HL-60/S4 treated with phorbol 12-myristate 13-acetate at 8.2 ng/mL for 4 days and 3 days (cell line): ENCODE data around the gene LHPP.

Experiments
- in situ Hi-C: fragments of 300-500 bp; cut with MboI; formaldehyde crosslinking; loops from 2 replicates; pipeline ENCODE4 v1.15.0; 2022; ENCODE audit warnings: low sequenced_read_pairs

LHPP gene

DNA sequence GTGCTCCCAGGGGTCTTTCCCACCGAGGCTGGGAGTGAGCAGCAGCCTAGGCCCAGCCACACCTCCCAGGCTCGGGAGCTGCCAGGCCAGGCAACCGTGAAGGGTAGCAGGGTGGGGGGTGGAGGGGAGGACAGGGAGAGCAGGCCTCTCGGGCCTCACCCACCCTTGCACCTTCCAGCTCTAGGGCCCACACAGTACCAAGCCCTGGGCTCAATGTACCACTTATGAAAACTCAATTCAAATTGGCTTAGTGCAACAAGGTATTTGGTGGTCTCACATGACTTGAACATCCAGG lies 155.2 kb downstream of the LHPP start:
- in situ Hi-C loops: no loop called here

GRCh38 chr10:124618470-124619073 lies 156.9 kb downstream of the LHPP start:
- in situ Hi-C loops: no loop called here

- in situ Hi-C loops: no loop called here
Measured at GRCh38 chr10:124619195-124619594, 157.6 kb downstream of the LHPP start.

DNA sequence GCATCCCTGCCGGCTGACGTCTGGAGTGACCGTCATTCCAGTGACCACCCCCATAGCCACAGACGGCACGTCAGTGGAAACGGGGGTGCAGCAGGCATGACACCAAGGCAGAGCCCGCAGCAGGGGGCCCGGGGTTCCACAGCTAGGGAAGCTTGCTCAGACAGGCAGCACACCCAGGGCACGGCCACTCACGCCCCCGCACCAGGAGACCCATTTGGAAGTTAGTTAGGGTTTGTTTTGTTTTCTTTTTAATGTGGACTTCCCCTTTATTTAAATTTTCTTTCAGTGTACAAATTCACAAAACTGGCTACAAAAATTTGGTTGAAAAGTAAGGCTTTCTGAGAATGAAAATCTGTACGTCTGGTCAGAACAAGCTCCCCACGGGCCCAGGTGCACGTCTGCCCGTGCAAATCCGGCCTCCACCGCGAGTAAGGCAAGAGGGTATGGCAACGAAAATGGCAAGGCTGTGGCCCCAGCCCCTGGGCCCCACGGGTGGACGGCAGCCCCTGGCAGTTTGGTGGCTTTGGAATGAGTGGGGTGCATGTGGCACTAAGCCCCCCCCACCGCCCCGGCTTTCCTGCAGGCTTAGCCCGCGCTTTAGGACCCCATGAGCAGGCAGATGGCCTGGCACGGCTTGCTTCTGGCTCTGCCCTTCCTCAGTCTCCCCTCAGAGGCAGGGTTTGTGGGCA lies 158.3 kb downstream of the LHPP start:
- in situ Hi-C loops: no loop called here

DNA sequence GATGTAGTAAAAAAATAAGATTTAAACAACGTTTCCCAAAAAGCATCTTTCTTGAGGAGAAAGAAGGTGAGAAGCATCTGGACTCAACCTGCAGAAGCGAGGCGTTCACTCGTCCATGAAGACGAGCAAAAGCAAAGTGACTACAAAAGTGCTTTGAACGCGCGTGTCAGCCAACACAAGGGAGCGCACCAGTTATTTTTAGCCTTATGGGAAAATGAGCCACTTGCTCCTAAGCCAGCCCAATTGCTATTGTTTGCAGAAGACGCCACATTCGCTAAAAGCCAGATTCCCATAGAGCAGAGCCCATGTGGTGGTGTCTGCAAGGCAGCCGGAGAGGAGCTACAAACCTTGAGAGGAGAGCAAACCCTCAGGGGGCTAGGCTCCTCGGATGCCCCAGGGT lies 160.0 kb downstream of the LHPP start:
- in situ Hi-C loops: no loop called here

GRCh38 chr10:124622158-124622557 lies 160.5 kb downstream of the LHPP start:
- in situ Hi-C loops: no loop called here

GRCh38 chr10:124622866-124623536 lies 161.4 kb downstream of the LHPP start:
- in situ Hi-C loops: no loop called here

GRCh38 chr10:124624006-124624405 lies 162.4 kb downstream of the LHPP start:
- in situ Hi-C loops: no loop called here

DNA sequence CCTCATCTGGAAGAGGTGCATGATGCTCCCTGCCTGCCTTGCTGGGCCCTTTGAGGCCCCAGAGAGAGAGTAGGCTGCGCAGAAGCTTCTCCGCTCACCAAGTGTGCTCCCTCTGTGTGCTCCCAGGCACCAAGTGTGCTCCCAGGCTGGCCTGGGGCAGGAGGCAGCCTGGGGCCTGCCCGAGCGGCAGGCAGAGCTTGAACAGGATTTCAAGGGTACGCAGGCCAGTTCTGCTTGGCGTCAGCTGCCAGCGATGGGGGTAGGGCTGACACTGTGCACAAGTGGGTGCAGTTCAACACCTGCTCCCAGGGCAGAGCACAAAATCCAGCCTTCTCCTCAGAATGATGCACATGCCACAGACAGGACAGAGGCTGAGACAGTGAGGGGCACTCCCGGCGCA lies 162.8 kb downstream of the LHPP start:
- in situ Hi-C loops: no loop called here

DNA sequence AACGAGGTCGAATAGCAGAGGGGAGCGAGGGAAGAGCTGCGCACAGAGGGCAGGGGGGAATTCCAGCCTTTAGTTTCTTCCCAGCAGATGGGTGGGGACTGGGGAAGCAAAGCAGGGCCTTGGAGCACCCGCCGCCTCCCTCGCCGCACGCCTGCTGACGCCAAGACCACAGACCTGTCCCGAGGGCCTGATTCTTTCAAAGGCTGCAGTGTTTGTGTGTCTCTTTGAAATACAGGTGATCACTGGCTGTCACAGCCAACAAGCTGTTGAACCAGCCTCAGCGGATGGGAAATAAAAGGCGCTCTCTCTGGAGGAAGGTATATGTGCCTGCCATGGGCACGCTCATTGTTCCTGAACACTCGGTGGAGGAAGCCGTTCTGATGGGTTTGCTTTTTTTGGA lies 163.3 kb downstream of the LHPP start:
- in situ Hi-C loops: no loop called here

DNA sequence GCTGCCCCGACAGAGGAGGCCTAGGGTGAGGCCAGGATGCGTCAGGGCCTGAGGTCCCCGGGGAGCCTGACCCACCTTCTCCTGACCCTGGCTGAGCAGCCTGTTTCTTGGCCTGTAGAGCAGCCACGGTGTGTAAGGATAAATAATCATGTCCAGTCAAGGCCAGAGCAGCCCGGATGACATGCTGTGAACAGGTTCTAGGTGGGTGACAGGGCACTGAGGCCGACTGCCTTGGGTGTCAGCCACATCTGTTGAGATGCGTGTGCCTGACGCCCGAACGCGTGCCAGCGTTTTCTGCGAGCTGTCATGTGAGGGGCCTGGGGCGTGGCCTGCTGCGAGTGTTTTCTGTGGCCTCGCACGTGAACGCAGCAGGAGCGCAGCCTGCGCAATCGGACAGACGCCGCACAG lies 164.2 kb downstream of the LHPP start:
- in situ Hi-C loops: no loop called here

DNA sequence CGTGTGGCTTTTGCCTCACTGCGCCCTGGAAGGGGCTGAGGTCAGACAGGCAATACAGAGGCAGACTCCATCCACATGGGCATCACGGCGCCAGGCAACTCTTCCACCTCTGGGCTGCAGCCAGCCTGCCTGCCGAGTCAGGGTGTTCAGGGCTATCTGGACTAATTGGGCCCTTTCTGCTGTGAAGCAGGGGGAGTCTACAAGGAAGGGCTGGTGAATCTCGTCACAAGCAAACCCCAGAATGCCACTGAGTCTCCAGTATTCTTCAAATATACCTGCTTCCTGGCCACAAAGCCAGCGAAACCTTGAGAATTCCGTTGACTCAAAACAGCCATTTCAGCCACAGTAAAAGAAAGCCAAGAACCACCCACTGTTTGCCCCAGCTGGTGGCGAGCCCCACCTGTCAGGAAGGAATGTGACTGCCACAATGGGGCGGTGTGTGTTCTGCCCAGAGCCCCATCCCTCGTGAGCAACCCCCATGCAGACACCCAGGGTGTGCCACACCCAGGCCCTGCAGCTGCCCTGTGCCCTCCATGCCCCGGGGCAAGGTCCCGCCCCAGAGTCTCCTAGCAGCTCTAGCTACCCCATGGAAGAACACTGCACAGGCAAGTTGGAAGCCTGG lies 165.2 kb downstream of the LHPP start:
- in situ Hi-C loops: no loop called here

DNA sequence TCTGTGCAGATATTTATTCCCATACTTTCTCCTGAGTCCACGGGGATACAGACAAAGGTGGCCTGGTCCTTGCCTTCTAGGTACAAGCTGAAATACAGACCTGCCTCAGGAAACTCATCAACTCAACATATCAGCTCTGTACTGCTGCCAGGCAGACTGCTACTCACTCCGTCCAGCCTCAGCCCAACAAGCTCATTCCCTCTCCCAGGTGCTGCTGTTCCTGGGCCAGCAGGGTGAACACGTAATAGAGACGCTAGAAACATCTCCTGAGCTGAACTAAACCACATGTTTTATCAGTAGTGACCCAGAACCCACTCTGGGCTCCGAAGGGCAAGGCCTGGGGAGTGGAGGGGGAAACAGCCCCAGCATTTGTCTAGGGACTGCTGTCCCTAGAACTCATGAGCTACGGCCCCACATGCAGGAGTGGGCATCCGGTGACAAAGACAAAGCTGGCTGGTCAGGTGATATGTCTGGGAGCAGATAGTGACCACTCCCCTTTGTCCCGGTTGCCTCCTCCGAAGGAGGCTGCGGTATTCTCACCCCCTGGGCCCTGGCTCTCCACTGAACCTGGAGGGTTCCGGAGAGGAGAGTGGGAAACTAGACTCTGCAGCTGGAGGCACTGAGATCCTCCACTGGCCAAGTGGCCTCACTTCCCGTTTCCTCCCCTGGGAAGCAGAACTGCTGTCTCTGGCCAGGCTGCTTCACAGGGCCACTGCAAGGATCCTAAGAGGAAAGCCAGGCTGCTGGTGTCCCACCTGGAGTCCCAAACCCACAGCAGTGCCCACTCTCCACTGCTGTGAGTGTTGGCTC lies 166.4 kb downstream of the LHPP start:
- in situ Hi-C loops: no loop called here

- in situ Hi-C loops: no loop called here
Measured at GRCh38 chr10:124628676-124629021, 167.0 kb downstream of the LHPP start.

GRCh38 chr10:124629415-124629814 lies 167.8 kb downstream of the LHPP start:
- in situ Hi-C loops: no loop called here

DNA sequence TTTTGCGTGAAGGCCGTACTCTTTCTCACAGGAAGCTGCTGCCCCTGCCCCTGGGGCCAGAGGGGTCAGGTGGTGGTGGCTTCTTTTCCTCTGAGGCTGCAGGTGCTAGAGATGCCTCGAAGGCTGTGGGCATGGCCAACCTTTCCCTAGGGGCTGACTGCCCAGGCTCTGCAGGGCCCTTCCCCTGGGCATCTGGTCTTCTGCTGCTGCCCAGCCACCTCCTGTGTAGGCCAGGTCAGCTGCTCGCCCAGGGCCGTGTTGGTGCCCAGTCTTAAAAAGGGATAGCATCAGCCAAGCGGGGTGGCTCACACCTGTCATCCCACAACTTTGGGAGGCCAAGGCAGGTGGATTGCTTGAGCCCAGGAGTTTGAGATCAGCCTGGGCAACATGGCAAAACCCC lies 168.2 kb downstream of the LHPP start:
- in situ Hi-C loops: no loop called here

GRCh38 chr10:124630551-124630950 lies 168.9 kb downstream of the LHPP start:
- in situ Hi-C loops: no loop called here

DNA sequence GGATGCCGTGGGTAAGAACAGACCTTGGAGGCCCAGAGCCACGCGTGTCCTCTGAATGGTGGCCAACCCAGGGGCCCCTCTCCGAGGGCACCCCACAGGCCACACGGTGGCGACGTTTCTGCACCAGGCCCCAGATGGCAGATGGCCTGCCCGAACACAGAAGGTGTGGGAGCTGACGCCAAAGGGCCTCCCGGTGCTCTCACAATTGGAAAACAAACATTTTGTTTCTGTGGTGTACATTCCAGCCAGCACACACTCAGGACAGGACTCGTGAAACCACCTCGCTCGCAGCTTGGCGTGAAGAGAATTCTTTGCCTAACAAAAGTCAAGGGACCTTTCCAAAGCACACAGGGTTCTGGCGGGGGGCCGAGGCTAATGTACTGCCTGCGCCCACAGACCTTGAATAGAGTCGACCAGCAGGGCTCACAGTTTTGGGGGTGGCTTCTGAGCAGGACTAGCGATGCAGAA lies 170.5 kb downstream of the LHPP start:
- in situ Hi-C loops: no loop called here

- in situ Hi-C loops: no loop called here
Measured at GRCh38 chr10:124632566-124632965, 170.9 kb downstream of the LHPP start.

DNA sequence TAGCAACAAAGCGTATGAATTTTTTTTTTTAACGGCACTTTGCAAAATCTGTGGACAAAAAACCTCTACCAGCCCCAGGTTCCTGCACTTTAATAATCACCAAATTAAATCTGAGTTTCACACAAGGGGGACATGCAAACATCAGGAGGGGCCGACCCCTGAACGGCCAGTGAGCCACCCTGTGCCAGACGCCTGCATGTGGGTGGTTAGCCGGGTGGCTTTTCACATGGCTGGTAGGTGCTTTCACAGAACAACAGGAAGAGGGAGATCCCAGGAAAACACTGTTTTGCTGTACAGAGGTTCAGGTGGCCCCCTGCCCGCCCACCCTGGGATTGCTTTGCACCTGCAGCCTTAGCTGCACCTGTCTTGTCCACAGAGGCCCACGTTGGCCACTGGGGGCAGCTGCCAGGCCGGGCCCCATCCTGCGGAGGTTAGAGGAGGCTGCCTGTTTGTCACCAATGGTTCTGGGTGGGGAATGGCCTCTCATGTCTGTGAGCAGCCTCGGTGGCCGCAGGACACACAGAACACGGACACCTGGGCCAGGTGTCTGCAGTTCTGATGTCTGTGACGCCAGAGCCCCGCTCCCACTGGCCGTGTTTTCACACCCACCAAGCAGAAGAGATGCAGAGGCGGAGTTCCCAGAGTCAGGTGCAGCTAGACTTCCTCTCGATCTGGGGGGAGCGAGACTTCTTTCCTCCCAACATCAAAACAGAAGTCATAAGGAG lies 174.8 kb downstream of the LHPP start:
- in situ Hi-C loops: no loop called here
